BJ (cell line): ENCODE data around the gene CDHR3. TPM values are rescaled to one million over a fixed set of nuclear protein-coding genes. Genes with fewer than 3 reads are reported as not detected.

Source experiments
- CTCF ChIA-PET: fragments of 350-600 bp; formaldehyde crosslinking; extraction: SDS; loops from one replicate; lab custom pipeline; 2021; ENCODE audit warnings: antibody characterized with exemption, inconsistent platforms; lab: Yijun Ruan, JAX
- POLR2A ChIA-PET: fragments of 300-600 bp; sonication (Branson Sonifier 250); formaldehyde crosslinking; extraction: SDS; loops from one replicate; lab custom pipeline; 2021; ENCODE audit warnings: antibody characterized with exemption; lab: Charles Lee
- DNase-seq: peaks from one replicate; pipeline ENCODE4 v3.0.0-alpha.2; 2011; ENCODE audit warnings: low read depth
- H3K27me3 ChIP-seq: 2 replicates; pipeline ENCODE4 v1.6.0; 2011; ENCODE audit warnings: low read length; ENCODE audit not compliant: control insufficient read depth, insufficient read depth
- H3K36me3 ChIP-seq: 2 replicates; pipeline ENCODE4 v1.5.1; 2011; ENCODE audit warnings: low read length; ENCODE audit not compliant: control insufficient read depth, insufficient read depth
- H3K4me3 ChIP-seq: 2 replicates; pipeline ENCODE4 v1.5.1; 2011; ENCODE audit warnings: low read depth, mild to moderate bottlenecking, control low read depth, low read length
- polyA plus RNA-seq: library from polyadenylated mRNA; depleted of rRNA; stranded (reverse); fragments of >200 nt; gene quantifications from 2 replicates; pipeline ENCODE4 v1.2.3, GENCODE V29; 2011
- TF ChIP-seq, protein P1 (sequence below): IDR thresholded peaks from 2 replicates; pipeline ENCODE4 v1.5.1; 2011; ENCODE audit warnings: low read depth, mild to moderate bottlenecking, control low read depth, inconsistent platforms, low read length, moderate library complexity; ENCODE audit not compliant: insufficient read depth

CDHR3 gene
- polyA plus RNA-seq, 1 experiment, result 2.9 TPM

DNA sequence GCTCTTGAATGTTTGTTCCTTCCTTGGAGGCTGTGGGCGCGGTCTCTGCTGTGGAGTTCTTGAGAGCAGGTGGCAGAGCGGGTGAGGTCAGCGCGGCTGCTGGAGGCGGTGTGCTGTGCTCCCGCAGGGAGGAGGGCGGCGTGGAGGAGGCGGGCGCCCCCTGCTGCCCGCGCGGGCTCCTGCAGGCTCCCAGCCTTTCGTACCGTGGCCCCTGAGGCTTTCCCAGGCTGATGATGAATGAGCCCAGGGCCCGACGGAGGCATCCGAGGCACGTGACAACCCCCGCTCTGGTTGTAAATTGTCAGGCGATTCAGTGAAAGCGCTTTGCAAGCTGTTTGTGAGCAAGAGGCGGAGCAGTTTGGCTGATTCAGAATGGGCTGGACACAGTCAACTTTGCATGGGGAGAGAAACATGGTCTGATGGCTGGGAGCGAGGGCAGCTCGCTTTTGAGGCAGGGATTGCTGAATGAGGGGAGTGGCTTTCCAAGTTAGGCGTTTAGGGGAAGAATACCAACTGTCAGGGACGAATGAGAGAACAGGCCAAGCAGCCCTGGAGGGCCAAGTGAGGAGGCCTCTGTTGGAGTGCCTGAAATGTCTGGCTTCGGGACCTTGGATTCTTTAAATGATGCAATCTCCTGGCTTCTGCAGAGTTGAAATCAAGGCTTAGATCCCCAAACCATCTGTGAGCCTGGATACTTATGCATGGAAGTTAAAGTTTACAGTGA, 46.6 kb downstream of the CDHR3 start:
- DNase-seq, result peak; percentile 97
- Histone ChIP-seq H3K4me3 (no peak overlapping the region), H3K36me3 (no peaks in the 10 kb centered on the region), H3K27me3 (no peaks in the 10 kb centered on the region; the same call in 1 of the 2 replicates)
- CTCF ChIA-PET, result interaction anchor here (0.6 to 3.5 kb wide), 40 partner anchors 9 to 1040 kb away, joined by 3 to 22 read pairs (median 4); no protein-coding TSS in a partner anchor
- TF ChIP-seq, protein P1, sequence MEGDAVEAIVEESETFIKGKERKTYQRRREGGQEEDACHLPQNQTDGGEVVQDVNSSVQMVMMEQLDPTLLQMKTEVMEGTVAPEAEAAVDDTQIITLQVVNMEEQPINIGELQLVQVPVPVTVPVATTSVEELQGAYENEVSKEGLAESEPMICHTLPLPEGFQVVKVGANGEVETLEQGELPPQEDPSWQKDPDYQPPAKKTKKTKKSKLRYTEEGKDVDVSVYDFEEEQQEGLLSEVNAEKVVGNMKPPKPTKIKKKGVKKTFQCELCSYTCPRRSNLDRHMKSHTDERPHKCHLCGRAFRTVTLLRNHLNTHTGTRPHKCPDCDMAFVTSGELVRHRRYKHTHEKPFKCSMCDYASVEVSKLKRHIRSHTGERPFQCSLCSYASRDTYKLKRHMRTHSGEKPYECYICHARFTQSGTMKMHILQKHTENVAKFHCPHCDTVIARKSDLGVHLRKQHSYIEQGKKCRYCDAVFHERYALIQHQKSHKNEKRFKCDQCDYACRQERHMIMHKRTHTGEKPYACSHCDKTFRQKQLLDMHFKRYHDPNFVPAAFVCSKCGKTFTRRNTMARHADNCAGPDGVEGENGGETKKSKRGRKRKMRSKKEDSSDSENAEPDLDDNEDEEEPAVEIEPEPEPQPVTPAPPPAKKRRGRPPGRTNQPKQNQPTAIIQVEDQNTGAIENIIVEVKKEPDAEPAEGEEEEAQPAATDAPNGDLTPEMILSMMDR, result peak; percentile 93
- POLR2A ChIA-PET, result interaction anchor here (0.6 kb wide), 1 partner anchor 415 kb away, joined by 3 read pairs; no protein-coding TSS in a partner anchor

DNA sequence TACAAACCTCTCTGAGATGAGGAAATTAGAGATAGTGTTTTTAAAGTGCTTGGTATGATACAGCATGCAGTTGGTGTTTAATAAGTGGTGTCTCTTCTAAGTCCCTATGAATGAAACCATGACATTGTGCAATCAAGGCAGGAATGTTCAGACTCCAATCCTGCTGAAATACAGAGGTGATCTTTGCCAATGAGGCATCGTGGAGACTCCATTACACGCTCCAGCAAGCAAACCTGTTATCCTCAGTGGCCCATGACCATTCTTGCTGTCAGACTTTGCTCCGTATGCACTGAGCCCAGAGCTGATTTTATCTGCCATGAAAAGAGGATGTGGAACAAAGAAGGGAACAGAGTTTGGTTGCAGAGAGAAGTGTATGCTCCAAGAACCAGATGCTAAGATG, 47.3 kb downstream of the CDHR3 start:
- TF ChIP-seq, protein P1, result no peak
- H3K4me3 ChIP-seq, result no peak overlapping the region
- no peaks in the 10 kb centered on the region for H3K36me3 ChIP-seq
- H3K27me3 ChIP-seq, result no peaks in the 10 kb centered on the region; the same call in 1 of the 2 replicates
- ChIA-PET CTCF (interaction anchor here (0.6 to 3.5 kb wide), 38 partner anchors 10 to 1040 kb away, joined by 3 to 22 read pairs (median 4); no protein-coding TSS in a partner anchor), POLR2A (interaction anchor here (0.6 kb wide), 1 partner anchor 416 kb away, joined by 3 read pairs; no protein-coding TSS in a partner anchor)
- no peak for DNase-seq

DNA sequence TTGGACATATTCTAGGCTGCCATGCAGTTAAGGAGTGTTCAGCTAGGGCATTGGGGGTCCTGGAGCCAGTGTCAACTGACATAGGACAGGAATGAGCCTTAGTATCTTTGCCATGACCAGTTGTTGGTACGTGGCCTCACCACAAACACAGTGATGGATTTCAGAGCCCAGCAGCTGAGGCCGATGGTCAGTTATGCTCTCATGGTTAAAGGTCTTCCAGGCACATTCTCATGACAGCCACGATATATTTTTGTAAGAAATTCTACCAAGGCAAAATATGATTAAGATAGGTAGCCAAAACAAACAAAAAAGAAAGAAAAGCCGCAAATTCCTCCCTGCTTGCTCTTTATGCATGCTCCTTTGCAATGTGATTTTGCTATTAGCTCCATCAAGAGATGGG, 47.8 kb downstream of the CDHR3 start:
- Histone ChIP-seq H3K4me3 (no peak overlapping the region), H3K27me3 (no peaks in the 10 kb centered on the region), H3K36me3 (no peaks in the 10 kb centered on the region)
- POLR2A ChIA-PET, result no interaction called here
- CTCF ChIA-PET, result interaction anchor here (0.7 to 2.6 kb wide), 7 partner anchors 10 to 84 kb away, joined by 3 to 9 read pairs (median 4); no protein-coding TSS in a partner anchor
- no peak for DNase-seq
- TF ChIP-seq, protein P1, result no peak

DNA sequence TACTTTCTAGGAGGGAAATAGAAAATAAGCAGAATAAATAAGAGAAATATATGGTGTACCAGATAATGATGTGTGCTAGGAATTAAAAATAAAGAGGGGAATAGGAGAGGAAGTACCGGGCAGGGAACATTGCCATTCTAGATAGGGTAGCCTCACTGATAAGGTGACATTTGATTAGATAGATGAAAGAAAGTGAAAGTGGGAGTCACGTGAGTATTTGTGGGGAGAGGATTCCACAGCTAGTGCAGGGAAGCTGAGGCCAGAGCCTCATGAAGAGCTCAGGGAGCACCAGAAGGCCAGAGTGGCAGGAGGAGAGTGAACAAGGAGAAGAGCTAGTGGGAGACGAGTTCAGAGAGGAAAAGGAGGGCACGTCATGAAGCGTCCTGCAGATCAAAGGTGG, 49.1 kb downstream of the CDHR3 start:
- ChIA-PET POLR2A (no interaction called here), CTCF (interaction anchor here (0.9 to 3.1 kb wide), 7 partner anchors 24 to 252 kb away, joined by 3 to 9 read pairs (median 4); no protein-coding TSS in a partner anchor)
- no peak for DNase-seq
- TF ChIP-seq, protein P1, result no peak
- Histone ChIP-seq H3K4me3 (no peak overlapping the region), H3K36me3 (no peaks in the 10 kb centered on the region), H3K27me3 (no peaks in the 10 kb centered on the region)

DNA sequence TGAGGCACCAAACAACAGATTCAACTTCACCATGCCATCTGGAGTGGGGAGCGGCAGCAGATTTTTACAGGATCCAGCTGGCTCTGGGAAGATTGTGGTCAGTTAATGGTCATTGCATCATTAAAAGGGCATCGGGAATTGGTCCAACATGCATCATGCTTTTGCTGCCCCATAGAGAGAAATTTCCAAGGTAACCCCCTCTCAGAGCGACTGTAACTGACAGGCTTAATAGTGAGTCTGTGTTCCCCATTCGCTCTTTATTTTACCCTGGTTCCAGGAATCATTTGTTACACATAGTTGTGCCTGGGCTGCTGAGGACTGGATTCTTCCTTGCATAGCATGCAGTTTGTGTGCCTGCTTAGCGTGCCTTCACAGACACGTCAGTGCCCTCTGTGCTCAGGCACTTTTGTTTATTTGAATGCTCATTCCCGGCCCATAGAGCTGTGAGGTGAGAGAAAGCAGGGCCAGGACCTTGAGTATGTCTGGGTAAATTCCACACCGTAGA, 49.9 kb downstream of the CDHR3 start:
- no peaks in the 10 kb centered on the region for H3K27me3 ChIP-seq
- TF ChIP-seq, protein P1, result no peak
- no peak overlapping the region for H3K4me3 ChIP-seq
- DNase-seq, result peak; percentile 78
- CTCF ChIA-PET, result interaction anchor here (1.1 to 3.1 kb wide), 7 partner anchors 23 to 253 kb away, joined by 3 to 9 read pairs (median 4); no protein-coding TSS in a partner anchor
- POLR2A ChIA-PET, result no interaction called here
- no peaks in the 10 kb centered on the region for H3K36me3 ChIP-seq
